Activated T-cell treated with anti-CD3 and anti-CD28 coated beads, Interleukin-2, amount 50 U/mL, for 48 hours (primary cell): ENCODE data around the gene DMKN.

Source experiments
- DNase-seq, 2 experiments: peaks; one replicate each; pipeline ENCODE4 v3.0.0-alpha.2; 2020

DMKN gene

GRCh38 chr19:35549174-35549788 lies 35.8 kb upstream of the DMKN start:
- DNase-seq = peak; percentile 64 to 66

- no peak for DNase-seq
Measured at GRCh38 chr19:35546532-35546931, 33.1 kb upstream of the DMKN start.

GRCh38 chr19:35545855-35546381 lies 32.5 kb upstream of the DMKN start:
- DNase-seq = peak; percentile 86 to 87

GRCh38 chr19:35545001-35545854 lies 31.8 kb upstream of the DMKN start, which contains the start of gene TMEM147:
TSS of gene TMEM147 (plus strand) at chr19:35545626. CDS start at chr19:35545740, 114 bp downstream.
- DNase-seq = peak; percentile 90 to 92

- DNase-seq = no peak
Measured at GRCh38 chr19:35544110-35544802, 30.8 kb upstream of the DMKN start.

GRCh38 chr19:35543280-35544109 lies 30.0 kb upstream of the DMKN start:
- DNase-seq = no peak

GRCh38 chr19:35542209-35542608 lies 28.8 kb upstream of the DMKN start:
- no peak for DNase-seq

GRCh38 chr19:35540356-35540927 lies 27.0 kb upstream of the DMKN start:
- DNase-seq = no peak

GRCh38 chr19:35539850-35540249 lies 26.4 kb upstream of the DMKN start:
- DNase-seq = no peak

- no peak for DNase-seq
Measured at GRCh38 chr19:35539314-35539713, 25.9 kb upstream of the DMKN start.

GRCh38 chr19:35534803-35535480 lies 21.5 kb upstream of the DMKN start:
- no peak for DNase-seq

- DNase-seq = peak; percentile 58 to 60
Measured at GRCh38 chr19:35533822-35534392, 20.5 kb upstream of the DMKN start.

GRCh38 chr19:35533201-35533821 lies 19.9 kb upstream of the DMKN start, which contains the start of gene GAPDHS:
TSS of gene GAPDHS (plus strand) at chr19:35533456. CDS start at chr19:35533528, 72 bp downstream.
- no peak for DNase-seq

- DNase-seq = no peak
Measured at GRCh38 chr19:35531291-35531690, 17.8 kb upstream of the DMKN start.

GRCh38 chr19:35529241-35530218 lies 16.1 kb upstream of the DMKN start:
- no peak for DNase-seq

GRCh38 chr19:35528218-35529038 lies 15.0 kb upstream of the DMKN start, which contains the start of gene SBSN:
TSS of gene SBSN (minus strand) at chr19:35528311. CDS start at chr19:35528281, 30 bp downstream.
- no peak for DNase-seq

GRCh38 chr19:35525873-35526272 lies 12.4 kb upstream of the DMKN start:
- no peak for DNase-seq

- no peak for DNase-seq
Measured at GRCh38 chr19:35524181-35524837, 10.9 kb upstream of the DMKN start.
